ENCODE measurements around the gene NTSR1. TPM values are rescaled to one million over a fixed set of nuclear protein-coding genes. Genes with fewer than 3 reads are reported as not detected.

NTSR1 gene
- total RNA-seq (10 to 100 TPM in 3 of 4 donors, 1 to 10 TPM in 1; 5.4 to 54.0 (median 27.6) TPM), polyA plus RNA-seq (1 to 10 TPM in 1 of 3 donors, under 1 TPM in 1, not detected in 1; 0.60 to 1.4 TPM)

DNA sequence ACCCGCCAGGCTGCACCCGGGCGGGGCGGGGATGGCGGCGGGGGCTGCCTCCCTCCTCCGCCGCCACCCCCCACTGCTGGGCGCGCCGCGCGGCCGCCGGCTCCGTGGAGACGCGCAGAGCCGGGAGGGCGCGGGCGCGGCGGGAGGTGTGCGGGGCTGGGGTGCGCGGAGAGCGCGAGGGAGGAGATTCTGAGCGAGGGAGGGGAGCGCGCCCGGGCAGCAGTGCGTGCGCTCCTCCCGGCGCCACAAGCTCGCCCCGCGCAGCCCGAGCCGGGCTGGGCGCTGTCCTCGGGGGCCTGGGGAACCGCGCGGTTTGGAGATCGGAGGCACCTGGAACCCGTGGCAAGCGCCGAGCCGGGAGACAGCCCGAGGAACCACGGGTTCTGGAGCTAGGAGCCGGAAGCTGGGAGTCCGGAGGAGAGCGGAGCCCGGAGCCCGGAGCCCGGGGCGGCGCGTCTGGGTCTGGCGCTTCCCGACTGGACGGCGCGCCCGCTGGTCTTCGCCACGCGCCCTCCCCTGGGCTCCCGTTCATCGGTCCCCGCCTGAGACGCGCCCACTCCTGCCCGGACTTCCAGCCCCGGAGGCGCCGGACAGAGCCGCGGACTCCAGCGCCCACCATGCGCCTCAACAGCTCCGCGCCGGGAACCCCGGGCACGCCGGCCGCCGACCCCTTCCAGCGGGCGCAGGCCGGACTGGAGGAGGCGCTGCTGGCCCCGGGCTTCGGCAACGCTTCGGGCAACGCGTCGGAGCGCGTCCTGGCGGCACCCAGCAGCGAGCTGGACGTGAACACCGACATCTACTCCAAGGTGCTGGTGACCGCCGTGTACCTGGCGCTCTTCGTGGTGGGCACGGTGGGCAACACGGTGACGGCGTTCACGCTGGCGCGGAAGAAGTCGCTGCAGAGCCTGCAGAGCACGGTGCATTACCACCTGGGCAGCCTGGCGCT, at the start of gene NTSR1:
Gene NTSR1, plus strand, starts transcription at position 246 of the 946 bp plus-strand sequence. Its CDS starts 372 bp downstream, at position 618.
- 11 to 15% methylated on average over 124 of the region's 124 CpGs for WGBS, 2 donors
- peak within 1 kb of the TSS; percentile 38 to 72 (median 59) for H3K4me3 ChIP-seq

DNA sequence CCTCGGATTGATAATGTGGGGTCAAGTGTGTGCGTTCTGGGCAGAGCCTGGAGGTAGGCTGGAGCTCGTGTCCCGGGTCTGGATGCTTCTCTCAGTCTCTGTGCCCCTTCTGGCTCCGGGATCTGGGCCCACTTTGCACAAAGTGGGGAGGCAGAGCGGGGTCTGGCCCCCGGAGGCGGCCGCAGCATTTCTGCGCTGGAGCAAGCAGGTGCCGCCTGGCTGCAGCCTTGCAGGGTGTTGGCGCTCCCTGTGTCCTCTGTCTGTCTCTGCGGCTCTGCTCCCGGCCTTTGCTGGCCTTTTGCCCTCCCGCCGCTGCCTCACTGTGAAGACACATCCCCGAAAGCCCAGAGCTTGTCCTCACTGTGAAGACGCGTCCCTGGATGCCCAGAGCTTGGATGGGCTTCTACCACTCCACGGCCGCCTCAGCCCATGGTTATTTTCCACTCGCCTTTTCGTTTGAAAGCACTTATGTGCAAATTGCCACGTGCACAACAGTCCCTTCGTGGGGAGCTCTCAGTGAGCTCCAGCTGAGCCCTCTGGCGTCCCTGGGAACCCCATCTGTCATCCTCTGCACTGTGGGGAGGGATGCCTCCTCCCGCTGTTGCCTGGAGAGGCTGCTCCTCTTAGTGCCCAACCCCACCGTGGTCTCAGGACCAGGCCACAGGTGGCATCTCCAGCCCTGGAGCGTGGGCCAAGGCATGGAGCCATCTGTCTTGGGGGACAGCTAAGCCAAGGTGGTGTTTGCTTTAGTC, 49.0 kb upstream of the NTSR1 start:
- Histone ChIP-seq H3K36me3 (no peaks in the 10 kb centered on the region), H3K9me3 (no peaks in the 10 kb centered on the region), H3K27ac (no peak overlapping the region), H3K27me3 (no peaks in the 10 kb centered on the region), H3K4me3 (no peak overlapping the region), H3K4me1 (no peaks in the 10 kb centered on the region)
- intact Hi-C loops (cut with DNase I): loop anchor here (10.0 kb wide), 1 partner anchor 275 kb away; the partner anchor contains the start of gene GID8
- TF ChIP-seq POLR2AphosphoS5 (IDR thresholded peaks at IDR 0.05) (no peak), EP300 (IDR thresholded peaks at IDR 0.05) (no peak), POLR2A (IDR thresholded peaks at IDR 0.05) (no peak)
- TF ChIP-seq, protein P1, sequence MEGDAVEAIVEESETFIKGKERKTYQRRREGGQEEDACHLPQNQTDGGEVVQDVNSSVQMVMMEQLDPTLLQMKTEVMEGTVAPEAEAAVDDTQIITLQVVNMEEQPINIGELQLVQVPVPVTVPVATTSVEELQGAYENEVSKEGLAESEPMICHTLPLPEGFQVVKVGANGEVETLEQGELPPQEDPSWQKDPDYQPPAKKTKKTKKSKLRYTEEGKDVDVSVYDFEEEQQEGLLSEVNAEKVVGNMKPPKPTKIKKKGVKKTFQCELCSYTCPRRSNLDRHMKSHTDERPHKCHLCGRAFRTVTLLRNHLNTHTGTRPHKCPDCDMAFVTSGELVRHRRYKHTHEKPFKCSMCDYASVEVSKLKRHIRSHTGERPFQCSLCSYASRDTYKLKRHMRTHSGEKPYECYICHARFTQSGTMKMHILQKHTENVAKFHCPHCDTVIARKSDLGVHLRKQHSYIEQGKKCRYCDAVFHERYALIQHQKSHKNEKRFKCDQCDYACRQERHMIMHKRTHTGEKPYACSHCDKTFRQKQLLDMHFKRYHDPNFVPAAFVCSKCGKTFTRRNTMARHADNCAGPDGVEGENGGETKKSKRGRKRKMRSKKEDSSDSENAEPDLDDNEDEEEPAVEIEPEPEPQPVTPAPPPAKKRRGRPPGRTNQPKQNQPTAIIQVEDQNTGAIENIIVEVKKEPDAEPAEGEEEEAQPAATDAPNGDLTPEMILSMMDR (IDR thresholded peaks at IDR 0.05): no peak
- no peak for DNase-seq
- WGBS, 2 donors: 92 to 93% methylated on average over 29 of the region's 29 CpGs

More for the DNA sequence above, at the start of gene NTSR1:
- DNase-seq: no peak
- H3K27me3 ChIP-seq: peaks cover 7 to 32% (median 27%) of the 10 kb centered on the region in 3 donors
- no peaks in the 10 kb centered on the region for H3K36me3 ChIP-seq
- no peak for TF ChIP-seq EP300 (IDR thresholded peaks at IDR 0.05)
- peak in 1 of 2 donors; percentile 45 for TF ChIP-seq POLR2A (IDR thresholded peaks at IDR 0.05)
- TF ChIP-seq, protein P1 (IDR thresholded peaks at IDR 0.05): no peak
- TF ChIP-seq POLR2AphosphoS5 (IDR thresholded peaks at IDR 0.05): peak in 2 of 4 donors; percentile 32 to 70
- peaks cover 4 to 56% (median 55%) of the 10 kb centered on the region in 4 donors for H3K4me1 ChIP-seq
- intact Hi-C loops (cut with DNase I): no loop called here
- H3K27ac ChIP-seq: peak within 1 kb of the TSS in 3 of 4 donors; percentile 79 to 96 (median 88)
- no peaks in the 10 kb centered on the region for H3K9me3 ChIP-seq

DNA sequence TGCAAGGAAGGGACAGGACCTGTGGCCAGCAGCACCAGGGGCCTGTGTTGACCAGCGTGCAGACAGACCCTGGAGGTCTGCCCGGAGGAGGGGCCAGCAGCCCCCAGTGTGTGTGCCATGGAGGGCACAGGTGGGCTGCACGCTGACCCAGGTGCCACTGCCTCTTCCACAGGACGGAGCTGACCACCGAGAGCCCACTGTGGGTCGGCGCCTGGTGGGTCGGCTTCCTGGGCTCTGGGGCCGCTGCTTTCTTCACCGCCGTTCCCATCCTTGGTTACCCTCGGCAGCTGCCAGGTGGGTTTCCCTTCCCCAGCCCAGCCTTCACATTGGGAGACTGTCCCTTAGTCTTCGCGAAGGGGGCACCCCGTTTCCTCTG, 48.4 kb upstream of the NTSR1 start:
- Histone ChIP-seq H3K36me3 (no peaks in the 10 kb centered on the region), H3K27ac (no peak overlapping the region), H3K4me1 (no peaks in the 10 kb centered on the region), H3K9me3 (no peaks in the 10 kb centered on the region), H3K4me3 (no peak overlapping the region), H3K27me3 (no peaks in the 10 kb centered on the region)
- intact Hi-C loops (cut with DNase I): no loop called here
- DNase-seq: no peak
- TF ChIP-seq, protein P1 (IDR thresholded peaks at IDR 0.05): no peak
- WGBS, 2 donors: 95 to 96% methylated on average over 15 of the region's 15 CpGs

DNA sequence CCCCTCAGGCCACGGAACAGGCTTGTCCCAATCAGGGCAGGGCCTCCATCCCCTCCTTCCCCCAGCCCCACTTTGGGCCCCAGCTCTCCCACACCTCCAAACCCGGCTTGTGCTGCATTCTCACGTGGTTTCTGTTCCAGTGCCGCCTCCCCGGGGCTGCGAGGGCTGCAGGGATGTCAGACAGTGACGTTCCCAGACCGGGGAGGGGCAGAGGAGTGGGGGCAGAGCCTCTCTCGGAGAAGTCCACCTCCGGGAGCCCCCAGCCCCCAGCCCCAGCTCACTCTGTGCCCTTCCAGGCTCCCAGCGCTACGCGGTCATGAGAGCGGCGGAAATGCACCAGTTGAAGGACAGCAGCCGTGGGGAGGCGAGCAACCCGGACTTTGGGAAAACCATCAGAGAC, 47.9 kb upstream of the NTSR1 start:
- TF ChIP-seq, protein P1 (IDR thresholded peaks at IDR 0.05): no peak
- TF ChIP-seq EP300 (IDR thresholded peaks at IDR 0.05) (no peak), POLR2AphosphoS5 (IDR thresholded peaks at IDR 0.05) (no peak), POLR2A (IDR thresholded peaks at IDR 0.05) (no peak)
- Histone ChIP-seq H3K27ac (no peak overlapping the region), H3K4me3 (no peak overlapping the region), H3K36me3 (no peaks in the 10 kb centered on the region), H3K27me3 (no peaks in the 10 kb centered on the region), H3K9me3 (no peaks in the 10 kb centered on the region), H3K4me1 (no peaks in the 10 kb centered on the region)
- DNase-seq: no peak
- intact Hi-C loops (cut with DNase I): no loop called here
- WGBS, 2 donors: 86 to 87% methylated on average over 18 of the region's 18 CpGs

Data from sigmoid colon (tissue), 7 donors.